DND-41 (cell line): ENCODE results near the gene MKRN1.
A peak's percentile ranks its signal among the peaks of the same experiment; 100 is the strongest.

Experiments used
- ATAC-seq: fragments of 200-7000 bp; cut with Tn5 transposase; 3 replicates; pipeline ENCODE4 v1.9.1; 2021; ENCODE audit warnings: low read depth; ENCODE audit not compliant: insufficient read depth
- DNase-seq: peaks from one replicate; pipeline ENCODE4 v3.0.0-alpha.2; 2020
- H2AFZ ChIP-seq: 2 replicates; pipeline ENCODE4 v1.6.0; 2012; ENCODE audit warnings: low read depth, low read length
- H3K27ac ChIP-seq: 2 replicates; pipeline ENCODE4 v1.5.1; 2012; ENCODE audit warnings: low read length, inconsistent platforms
- H3K27me3 ChIP-seq: fragments of 200-600 bp; sonication (generic); 2 replicates; pipeline ENCODE4 v1.6.0; 2012; ENCODE audit warnings: low read length, mild to moderate bottlenecking, inconsistent platforms; ENCODE audit not compliant: insufficient read depth, poor library complexity
- H3K36me3 ChIP-seq: 2 replicates; pipeline ENCODE4 v1.5.1; 2012; ENCODE audit warnings: low read length, inconsistent platforms; ENCODE audit not compliant: insufficient read depth
- H3K4me1 ChIP-seq: 2 replicates; pipeline ENCODE4 v1.5.1; 2012; ENCODE audit warnings: mild to moderate bottlenecking, low read length; ENCODE audit not compliant: insufficient read depth
- H3K4me2 ChIP-seq: 2 replicates; pipeline ENCODE4 v1.6.0; 2012; ENCODE audit warnings: mild to moderate bottlenecking, moderate library complexity, low read length, inconsistent platforms; ENCODE audit not compliant: insufficient read depth
- H3K4me3 ChIP-seq, 2 experiments: fragments of 200-600 bp in 1 of 2; shearing (Covaris generic) in 1 of 2; 2 replicates each; pipeline ENCODE4 v1.5.1; 2012 to 2016; ENCODE audit warnings: inconsistent platforms in 2 of 2, low read length in 2 of 2, mild to moderate bottlenecking in 2 of 2, low read depth in 1 of 2, moderate library complexity in 1 of 2
- H3K79me2 ChIP-seq: 2 replicates; pipeline ENCODE4 v1.6.0; 2012; ENCODE audit warnings: low read length, inconsistent platforms; ENCODE audit not compliant: insufficient read depth
- H3K9ac ChIP-seq: 2 replicates; pipeline ENCODE4 v1.6.0; 2012; ENCODE audit warnings: low read depth, mild to moderate bottlenecking, inconsistent platforms, low read length, moderate library complexity
- H3K9me3 ChIP-seq: 2 replicates; pipeline ENCODE4 v1.5.1; 2012; ENCODE audit warnings: low read length, moderate library complexity, mild to moderate bottlenecking, inconsistent platforms; ENCODE audit not compliant: insufficient read depth, severe bottlenecking
- H4K20me1 ChIP-seq: 2 replicates; pipeline ENCODE4 v1.6.0; 2012; ENCODE audit warnings: low read length; ENCODE audit not compliant: insufficient read depth
- EZH2 ChIP-seq: IDR thresholded peaks from 3 replicates; pipeline ENCODE4 v1.6.1; 2012; ENCODE audit warnings: borderline replicate concordance, low read depth, mild to moderate bottlenecking, moderate library complexity, low read length, inconsistent platforms; ENCODE audit not compliant: severe bottlenecking
- TF ChIP-seq, protein P1 (sequence below): IDR thresholded peaks from 2 replicates; pipeline ENCODE4 v1.5.1; 2012; ENCODE audit warnings: borderline replicate concordance, low read length, moderate library complexity, mild to moderate bottlenecking; ENCODE audit not compliant: poor library complexity, severe bottlenecking; ENCODE audit errors: extremely low read depth

Gene MKRN1

DNA sequence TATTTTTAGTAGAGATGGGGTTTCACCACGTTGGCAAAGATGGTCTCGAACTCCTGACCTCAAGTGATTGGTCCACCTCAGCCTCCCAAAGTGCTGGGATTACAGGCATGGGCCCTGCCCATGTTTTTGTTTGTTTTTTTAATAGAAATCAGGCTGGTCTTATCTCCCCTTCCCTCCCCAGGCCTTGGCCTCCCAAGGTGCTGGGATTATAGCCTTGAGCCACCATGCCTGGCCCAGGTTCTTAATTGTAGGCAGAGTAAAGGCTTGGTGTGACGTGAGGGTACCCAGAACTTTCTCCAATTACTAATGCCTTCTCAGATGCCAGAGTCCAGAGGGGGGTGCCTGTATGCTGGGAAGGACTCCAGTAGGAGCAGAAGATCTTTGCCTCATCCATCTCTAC is 5.2 kb upstream of the MKRN1 start:
- Histone ChIP-seq H3K4me3 (no peak overlapping the region), H3K27me3 (no peaks in the 10 kb centered on the region), H3K9ac (no peak overlapping the region), H3K36me3 (no peaks in the 10 kb centered on the region), H4K20me1 (no peaks in the 10 kb centered on the region), H3K9me3 (no peaks in the 10 kb centered on the region), H3K79me2 (no peaks in the 10 kb centered on the region), H3K4me1 (peaks cover 4% of the 10 kb centered on the region), H2AFZ (no peak overlapping the region), H3K27ac (no peak overlapping the region), H3K4me2 (no peak overlapping the region)
- ATAC-seq: no peak
- TF ChIP-seq, protein P1, sequence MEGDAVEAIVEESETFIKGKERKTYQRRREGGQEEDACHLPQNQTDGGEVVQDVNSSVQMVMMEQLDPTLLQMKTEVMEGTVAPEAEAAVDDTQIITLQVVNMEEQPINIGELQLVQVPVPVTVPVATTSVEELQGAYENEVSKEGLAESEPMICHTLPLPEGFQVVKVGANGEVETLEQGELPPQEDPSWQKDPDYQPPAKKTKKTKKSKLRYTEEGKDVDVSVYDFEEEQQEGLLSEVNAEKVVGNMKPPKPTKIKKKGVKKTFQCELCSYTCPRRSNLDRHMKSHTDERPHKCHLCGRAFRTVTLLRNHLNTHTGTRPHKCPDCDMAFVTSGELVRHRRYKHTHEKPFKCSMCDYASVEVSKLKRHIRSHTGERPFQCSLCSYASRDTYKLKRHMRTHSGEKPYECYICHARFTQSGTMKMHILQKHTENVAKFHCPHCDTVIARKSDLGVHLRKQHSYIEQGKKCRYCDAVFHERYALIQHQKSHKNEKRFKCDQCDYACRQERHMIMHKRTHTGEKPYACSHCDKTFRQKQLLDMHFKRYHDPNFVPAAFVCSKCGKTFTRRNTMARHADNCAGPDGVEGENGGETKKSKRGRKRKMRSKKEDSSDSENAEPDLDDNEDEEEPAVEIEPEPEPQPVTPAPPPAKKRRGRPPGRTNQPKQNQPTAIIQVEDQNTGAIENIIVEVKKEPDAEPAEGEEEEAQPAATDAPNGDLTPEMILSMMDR: no peak
- no peak for TF ChIP-seq EZH2
- no peak for DNase-seq

DNA sequence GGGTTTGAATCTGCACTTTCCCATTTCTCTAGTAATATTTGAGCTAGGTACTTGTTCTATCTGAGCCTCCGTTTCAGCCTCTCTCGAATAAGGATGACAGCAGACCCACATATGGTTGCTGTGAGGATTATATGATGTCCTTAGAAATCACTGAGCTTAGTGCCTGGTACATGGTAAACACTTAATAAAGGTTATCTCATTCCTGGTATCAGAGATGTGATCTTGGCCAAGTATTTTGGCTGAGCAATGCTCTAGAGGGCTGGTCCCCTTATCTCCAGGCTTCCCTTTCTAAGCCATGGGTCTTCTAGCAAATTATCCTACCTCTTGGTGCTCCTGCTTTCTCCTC is 407 bp upstream of the MKRN1 start:
- ATAC-seq: no peak
- TF ChIP-seq EZH2: no peak
- TF ChIP-seq, protein P1: no peak
- H4K20me1 ChIP-seq: peaks cover 26% of the 10 kb centered on the region
- no peak overlapping the region for H3K27ac ChIP-seq
- H3K79me2 ChIP-seq: peaks cover 42% of the 10 kb centered on the region
- peaks cover 34% of the 10 kb centered on the region for H3K4me1 ChIP-seq
- peak overlapping the region; percentile 78 for H2AFZ ChIP-seq
- no peaks in the 10 kb centered on the region for H3K27me3 ChIP-seq
- peak overlapping the region; percentile 79; the same call in 1 of the 2 replicates for H3K9ac ChIP-seq
- no peaks in the 10 kb centered on the region; the same call in 1 of the 2 replicates for H3K36me3 ChIP-seq
- H3K4me2 ChIP-seq: peak overlapping the region; percentile 87
- peak overlapping the region; percentile 83 to 85; a peak in 3 of 4 replicates for H3K4me3 ChIP-seq
- no peak for DNase-seq
- H3K9me3 ChIP-seq: no peaks in the 10 kb centered on the region

DNA sequence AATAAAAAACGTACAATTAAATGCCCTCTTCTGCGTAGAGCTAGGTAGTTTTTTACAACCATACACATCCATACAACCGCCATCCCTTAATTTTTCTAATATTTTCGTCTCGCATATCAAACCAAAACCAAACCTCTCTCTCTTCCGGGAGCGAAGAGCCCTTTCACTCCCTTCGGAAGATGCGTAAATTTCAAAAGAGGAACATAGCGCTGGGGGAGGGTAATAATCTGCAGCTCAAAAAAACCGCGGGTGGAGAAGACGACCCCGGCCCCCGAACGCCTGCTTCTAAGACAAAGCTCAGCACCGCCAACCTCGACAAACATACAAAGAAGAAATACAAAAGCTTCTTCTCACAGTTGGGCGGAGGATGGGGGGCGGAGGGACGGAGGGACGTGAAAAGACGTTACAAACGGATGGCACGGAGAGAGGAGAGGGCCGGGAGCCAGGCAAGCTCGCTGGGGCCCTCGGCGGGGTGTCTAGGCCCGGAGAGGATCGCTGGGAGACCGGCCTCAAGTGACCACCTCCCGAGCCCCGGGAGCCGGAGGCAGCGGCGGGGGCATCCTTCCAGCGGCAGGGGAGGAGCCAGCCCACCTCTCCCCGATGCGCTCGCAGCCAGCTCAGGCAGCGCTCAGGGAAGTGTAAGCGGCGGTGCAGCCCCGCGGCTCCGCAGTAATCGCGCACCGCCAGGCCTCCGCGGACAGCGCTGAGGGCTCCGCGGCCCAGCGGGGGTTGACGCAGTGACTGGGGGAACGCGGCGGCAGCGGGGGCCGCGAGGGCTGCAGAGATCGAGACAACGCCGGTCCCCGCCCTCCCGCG is 851 bp downstream of the MKRN1 start:
- peak; percentile 54 for DNase-seq
- peak overlapping the region; percentile 79 for H3K9ac ChIP-seq
- peak overlapping the region; percentile 78 for H2AFZ ChIP-seq
- peak overlapping the region; percentile 87 for H3K4me2 ChIP-seq
- H3K9me3 ChIP-seq: no peaks in the 10 kb centered on the region
- no peaks in the 10 kb centered on the region; the same call in 1 of the 2 replicates for H3K36me3 ChIP-seq
- peak overlapping the region; percentile 70 for H3K27ac ChIP-seq
- peaks cover 55% of the 10 kb centered on the region for H3K79me2 ChIP-seq
- H3K4me3 ChIP-seq: peak overlapping the region; percentile 83 to 85
- peak; percentile 56 for ATAC-seq
- H3K27me3 ChIP-seq: no peaks in the 10 kb centered on the region
- H4K20me1 ChIP-seq: peaks cover 37% of the 10 kb centered on the region
- TF ChIP-seq, protein P1: no peak
- no peak for TF ChIP-seq EZH2
- peaks cover 34% of the 10 kb centered on the region for H3K4me1 ChIP-seq
